Measurements from ENCODE around the gene ACSF2. TPM values are rescaled to one million over a fixed set of nuclear protein-coding genes. Genes with fewer than 3 reads are reported as not detected.

Gene ACSF2
- total RNA-seq, 1 experiment from 2014 or later, result 17.2 TPM

- ATAC-seq, result no peak
- BruUV-seq (replicated peaks), result no TSS peak
- intact Hi-C loops (cut with micrococcal nuclease; ENCODE audit: unreplicated experiment), result no loop called here
- in situ Hi-C loops (cut with HindIII; ENCODE audit: low pct_unique_long_range_greater_than_20kb, low sequenced_read_pairs), result no loop called here
- H3K36me3 ChIP-seq (ENCODE audit: control insufficient read depth, insufficient read depth, low read length), result peaks cover 15% of the 10 kb centered on the region
- ChIA-PET CTCF (interaction anchor here (0.6 to 1.1 kb wide), 2 partner anchors 18 to 60 kb away, joined by 3 to 6 read pairs; partner anchors contain the start of gene LRRC59), POLR2A (no interaction called here)
- H3K9me3 ChIP-seq (ENCODE audit: control insufficient read depth, insufficient read depth, low read depth, low read length), result no peaks in the 10 kb centered on the region
- H3K4me3 ChIP-seq (ENCODE audit: low read depth in 2 of 2, low read length in 2 of 2), result no peak overlapping the region
- DNase-seq (ENCODE audit: low read depth, low spot score), result no peak
- H3K27me3 ChIP-seq (ENCODE audit: control insufficient read depth, insufficient read depth, low read length), result no peaks in the 10 kb centered on the region
- TF ChIP-seq CTCF (IDR thresholded peaks at IDR 0.05), result no peak
- TF ChIP-seq SIN3A (IDR thresholded peaks at IDR 0.05; ENCODE audit: borderline replicate concordance, insufficient read depth, low read depth, low read length), result no peak
- no peak for TF ChIP-seq TCF7L2 (IDR thresholded peaks at IDR 0.05; ENCODE audit: low read depth, low read length)
- no peak for TF ChIP-seq REST (IDR thresholded peaks at IDR 0.05; ENCODE audit: insufficient read depth in 1 of 2, low read depth in 2 of 2, low read length in 1 of 2)
- no peak for TF ChIP-seq POLR2AphosphoS5 (IDR thresholded peaks at IDR 0.05; ENCODE audit: low read depth, low read length)
- H3K4me1 ChIP-seq (ENCODE audit: control insufficient read depth, insufficient read depth, low read length), result no peaks in the 10 kb centered on the region
- H3K27ac ChIP-seq (ENCODE audit: low read length), result no peak overlapping the region
Observed at GRCh38 chr17:50379351-50380132, 46.5 kb upstream of the ACSF2 start.

- peak; percentile 44 for ATAC-seq
- POLR2A ChIA-PET, result no interaction called here
- intact Hi-C loops (cut with micrococcal nuclease; ENCODE audit: unreplicated experiment) (no loop called here), in situ Hi-C loops (cut with HindIII; ENCODE audit: low pct_unique_long_range_greater_than_20kb, low sequenced_read_pairs) (no loop called here)
- Histone ChIP-seq H3K4me3 (ENCODE audit: low read depth in 2 of 2, low read length in 2 of 2) (no peak overlapping the region), H3K36me3 (ENCODE audit: control insufficient read depth, insufficient read depth, low read length) (peaks cover 21% of the 10 kb centered on the region), H3K27me3 (ENCODE audit: control insufficient read depth, insufficient read depth, low read length) (no peaks in the 10 kb centered on the region), H3K9me3 (ENCODE audit: control insufficient read depth, insufficient read depth, low read depth, low read length) (no peaks in the 10 kb centered on the region), H3K27ac (ENCODE audit: low read length) (no peak overlapping the region), H3K4me1 (ENCODE audit: control insufficient read depth, insufficient read depth, low read length) (no peaks in the 10 kb centered on the region)
- CTCF ChIA-PET, result interaction anchor here (1.5 kb wide), 1 partner anchor 17 kb away, joined by 3 read pairs; the partner anchor contains the start of gene LRRC59
- TF ChIP-seq CTCF (IDR thresholded peaks at IDR 0.05) (no peak), SIN3A (IDR thresholded peaks at IDR 0.05; ENCODE audit: borderline replicate concordance, insufficient read depth, low read depth, low read length) (no peak)
- no peak for DNase-seq (ENCODE audit: low read depth, low spot score)
- no TSS peak for BruUV-seq (replicated peaks)
Observed at GRCh38 chr17:50380369-50381259, 45.4 kb upstream of the ACSF2 start.

Measured in Panc1 (cell line).